ENCODE data around the gene XCL1. TPM values are rescaled to one million over a fixed set of nuclear protein-coding genes. Genes with fewer than 3 reads are reported as not detected.

Gene XCL1
- total RNA-seq, 1 donor from 2014 or later: not detected

DNA sequence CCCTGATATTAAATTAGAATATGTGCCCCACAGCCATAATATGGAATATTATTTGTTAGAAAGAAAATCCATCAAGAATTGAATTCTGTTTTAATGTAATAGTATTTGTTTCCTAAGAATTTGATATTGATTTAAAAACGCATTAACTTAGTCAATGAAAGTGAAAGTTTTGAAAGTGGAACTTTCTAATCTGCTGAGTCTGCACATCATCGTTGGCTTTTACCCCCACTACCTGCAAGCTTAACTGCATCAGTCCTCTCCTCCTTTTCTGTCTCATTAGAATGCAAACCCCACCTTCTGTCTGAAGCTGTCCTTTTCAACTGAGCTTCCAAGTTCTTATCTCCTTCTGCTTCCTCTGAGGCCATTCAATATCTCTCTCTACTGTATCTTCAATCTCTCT, 42.5 kb downstream of the XCL1 start:
- no peak overlapping the region for H3K4me2 ChIP-seq
- no peak overlapping the region for H3K9ac ChIP-seq
- no peaks in the 10 kb centered on the region for H3K27me3 ChIP-seq
- TF ChIP-seq EZH2 (IDR thresholded peaks at IDR 0.05) (no peak), EZH2phosphoT487 (IDR thresholded peaks at IDR 0.05) (no peak), CTCF (IDR thresholded peaks at IDR 0.05) (no peak)
- no peak overlapping the region for H3K4me3 Mint-ChIP-seq
- peaks cover 14% of the 10 kb centered on the region for H3K4me1 Mint-ChIP-seq
- no peaks in the 10 kb centered on the region for H3K9me3 ChIP-seq (ENCODE audit: low read depth)
- no peak for DNase-seq (ENCODE audit: low spot score)
- no peaks in the 10 kb centered on the region for H3F3A ChIP-seq (ENCODE audit: low read depth)
- H3K27ac ChIP-seq: no peak overlapping the region
- no peaks in the 10 kb centered on the region for H4K20me1 ChIP-seq (ENCODE audit: low read depth)
- H3K27me3 Mint-ChIP-seq (ENCODE audit: insufficient read depth, low read depth): no peaks in the 10 kb centered on the region
- no peak overlapping the region for H2AFZ ChIP-seq (replicated peaks)
- H3K36me3 ChIP-seq: no peaks in the 10 kb centered on the region
- H3K9me3 Mint-ChIP-seq: no peaks in the 10 kb centered on the region
- H3K79me2 ChIP-seq (ENCODE audit: low read depth): no peaks in the 10 kb centered on the region
- H3K27ac Mint-ChIP-seq: no peak overlapping the region
- H3K4me1 ChIP-seq: peaks cover 7% of the 10 kb centered on the region
- H3K4me3 ChIP-seq: no peak overlapping the region
- H3K36me3 Mint-ChIP-seq: no peaks in the 10 kb centered on the region

GRCh38 chr1:168621356-168621755, 45.0 kb downstream of the XCL1 start:
- Histone ChIP-seq H3K27ac (no peak overlapping the region), H2AFZ (replicated peaks) (no peak overlapping the region), H3K27me3 (no peaks in the 10 kb centered on the region), H3K4me2 (no peak overlapping the region), H3K9me3 (ENCODE audit: low read depth) (no peaks in the 10 kb centered on the region), H3F3A (ENCODE audit: low read depth) (no peaks in the 10 kb centered on the region), H3K79me2 (ENCODE audit: low read depth) (no peaks in the 10 kb centered on the region), H3K36me3 (no peaks in the 10 kb centered on the region), H3K4me1 (peaks cover 5% of the 10 kb centered on the region), H3K9ac (no peak overlapping the region), H4K20me1 (ENCODE audit: low read depth) (no peaks in the 10 kb centered on the region), H3K4me3 (no peak overlapping the region)
- Mint-ChIP-seq H3K27me3 (ENCODE audit: insufficient read depth, low read depth) (no peaks in the 10 kb centered on the region), H3K27ac (no peak overlapping the region), H3K9me3 (no peaks in the 10 kb centered on the region), H3K36me3 (no peaks in the 10 kb centered on the region), H3K4me1 (peaks cover 10% of the 10 kb centered on the region), H3K4me3 (no peak overlapping the region)
- DNase-seq (ENCODE audit: low spot score): peak; percentile 38
- TF ChIP-seq EZH2 (IDR thresholded peaks at IDR 0.05) (no peak), CTCF (IDR thresholded peaks at IDR 0.05) (no peak), EZH2phosphoT487 (IDR thresholded peaks at IDR 0.05) (no peak)

DNA sequence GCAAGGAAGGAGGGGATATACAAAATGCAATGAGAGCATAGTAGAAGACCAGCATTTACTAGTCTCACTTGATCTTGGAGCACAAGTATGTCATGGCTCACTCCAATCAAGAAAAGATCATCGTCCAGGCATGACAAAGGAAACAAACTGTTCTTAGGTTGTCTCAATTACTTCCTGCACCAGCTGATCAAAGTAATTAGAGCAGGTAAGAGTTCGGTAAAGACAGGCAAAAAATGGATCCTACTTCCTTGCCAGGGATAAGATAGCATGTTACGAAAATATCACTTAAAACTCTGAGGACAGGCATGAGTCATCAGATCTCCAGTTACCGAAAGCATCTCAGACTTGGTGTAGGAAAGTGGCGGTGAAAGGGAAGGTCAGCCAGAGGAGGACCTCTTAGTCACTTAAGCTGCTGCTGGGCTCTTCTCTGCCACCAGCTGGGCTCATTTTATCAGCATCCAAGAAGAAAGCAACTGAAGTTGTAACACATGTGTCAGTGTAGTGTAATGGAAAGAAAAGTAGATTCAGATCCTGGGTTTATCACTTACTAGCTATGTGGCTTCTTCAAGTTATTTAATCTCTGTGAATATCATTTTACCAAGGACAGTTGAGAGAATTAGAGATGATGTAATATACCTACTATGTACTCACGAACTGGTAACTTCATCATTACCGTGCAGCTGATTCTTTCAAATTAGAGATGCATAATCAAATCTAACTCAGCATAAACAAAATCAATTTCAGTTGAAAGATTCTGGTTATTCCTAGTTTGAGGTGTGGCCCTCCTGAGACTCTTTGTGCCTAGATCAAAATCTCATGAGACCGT, 46.8 kb downstream of the XCL1 start:
- H3K4me3 ChIP-seq: no peak overlapping the region
- peaks cover 13% of the 10 kb centered on the region for H3K4me1 Mint-ChIP-seq
- no peak for DNase-seq (ENCODE audit: low spot score)
- H4K20me1 ChIP-seq (ENCODE audit: low read depth): no peaks in the 10 kb centered on the region
- no peaks in the 10 kb centered on the region for H3K27me3 ChIP-seq
- no peaks in the 10 kb centered on the region for H3K27me3 Mint-ChIP-seq (ENCODE audit: insufficient read depth, low read depth)
- TF ChIP-seq EZH2 (IDR thresholded peaks at IDR 0.05) (no peak), EZH2phosphoT487 (IDR thresholded peaks at IDR 0.05) (no peak), CTCF (IDR thresholded peaks at IDR 0.05) (no peak)
- H2AFZ ChIP-seq (replicated peaks): no peak overlapping the region
- H3K36me3 Mint-ChIP-seq: no peaks in the 10 kb centered on the region
- no peaks in the 10 kb centered on the region for H3K79me2 ChIP-seq (ENCODE audit: low read depth)
- no peak overlapping the region for H3K9ac ChIP-seq
- H3K4me1 ChIP-seq: peaks cover 5% of the 10 kb centered on the region
- no peak overlapping the region for H3K27ac ChIP-seq
- H3K36me3 ChIP-seq: no peaks in the 10 kb centered on the region
- no peaks in the 10 kb centered on the region for H3F3A ChIP-seq (ENCODE audit: low read depth)
- H3K4me2 ChIP-seq: no peak overlapping the region
- no peaks in the 10 kb centered on the region for H3K9me3 ChIP-seq (ENCODE audit: low read depth)
- no peak overlapping the region for H3K4me3 Mint-ChIP-seq
- no peak overlapping the region for H3K27ac Mint-ChIP-seq
- no peaks in the 10 kb centered on the region for H3K9me3 Mint-ChIP-seq

Data from neural progenitor cell (in vitro differentiated cells).